GM23338 (cell line): ENCODE data around the gene TUBGCP4. TPM values are rescaled to one million over a fixed set of nuclear protein-coding genes. Genes with fewer than 3 reads are reported as not detected.

ENCODE experiments used
- ATAC-seq: fragments of 200-7000 bp; cut with Tn5 transposase; 3 replicates; pipeline ENCODE4 v1.9.1; 2020
- DNase-seq: peaks from one replicate; pipeline ENCODE4 v3.0.0-alpha.2; 2015; ENCODE audit warnings: low spot score
- H2AFZ ChIP-seq: fragments of 200-600 bp; sonication (generic); 2 replicates; pipeline ENCODE4 v1.8.0; 2016; ENCODE audit warnings: antibody characterized with exemption, mild to moderate bottlenecking, moderate library complexity
- H3F3A ChIP-seq: fragments of 200-600 bp; sonication (generic); replicated peaks from 2 replicates; pipeline ENCODE4 v1.8.0; 2017; ENCODE audit warnings: antibody characterized with exemption, mixed run types, low read depth
- H3K27ac ChIP-seq: fragments of 200-600 bp; sonication (generic); 2 replicates; pipeline ENCODE4 v1.6.1; 2016; ENCODE audit warnings: low read depth
- H3K27me3 ChIP-seq: fragments of 200-600 bp; sonication (generic); 2 replicates; pipeline ENCODE4 v1.8.0; 2016; ENCODE audit warnings: mild to moderate bottlenecking, mixed run types, moderate library complexity; ENCODE audit not compliant: insufficient read depth
- H3K36me3 ChIP-seq: fragments of 200-600 bp; sonication (generic); 2 replicates; pipeline ENCODE4 v1.8.0; 2016; ENCODE audit warnings: mild to moderate bottlenecking; ENCODE audit not compliant: insufficient read depth
- H3K4me1 ChIP-seq: fragments of 200-600 bp; sonication (generic); 2 replicates; pipeline ENCODE4 v1.8.0; 2016; ENCODE audit warnings: mild to moderate bottlenecking, moderate library complexity; ENCODE audit not compliant: insufficient read depth
- H3K4me2 ChIP-seq: fragments of 200-600 bp; sonication (generic); 2 replicates; pipeline ENCODE4 v1.7.1; 2017; ENCODE audit warnings: mixed run types
- H3K4me3 ChIP-seq: fragments of 200-600 bp; sonication (generic); 2 replicates; pipeline ENCODE4 v1.6.1; 2016; ENCODE audit warnings: mixed run types
- H3K79me2 ChIP-seq: fragments of 200-600 bp; sonication (generic); replicated peaks from 2 replicates; pipeline ENCODE4 v1.8.0; 2017; ENCODE audit warnings: mild to moderate bottlenecking; ENCODE audit not compliant: insufficient read depth
- H3K9me2 ChIP-seq: fragments of 200-600 bp; sonication (generic); 2 replicates; pipeline ENCODE4 v1.8.0; 2017; ENCODE audit not compliant: insufficient read depth
- H4K20me1 ChIP-seq: fragments of 200-600 bp; sonication (generic); replicated peaks from 2 replicates; pipeline ENCODE4 v1.8.0; 2017; ENCODE audit warnings: mild to moderate bottlenecking; ENCODE audit not compliant: insufficient read depth
- H3K27ac Mint-ChIP-seq: 2 replicates; pipeline ENCODE4 v1.8.0; 2020; ENCODE audit warnings: inconsistent platforms, mild to moderate bottlenecking, moderate library complexity, mixed read lengths
- H3K27me3 Mint-ChIP-seq: 3 replicates; pipeline ENCODE4 v1.8.0; 2022; ENCODE audit warnings: low read depth, mild to moderate bottlenecking, moderate library complexity, mixed read lengths, inconsistent platforms; ENCODE audit not compliant: insufficient read depth, poor library complexity
- H3K36me3 Mint-ChIP-seq: 3 replicates; pipeline ENCODE4 v1.8.0; 2021; ENCODE audit warnings: low read depth, mild to moderate bottlenecking, inconsistent platforms, moderate library complexity, mixed read lengths
- H3K4me1 Mint-ChIP-seq: 3 replicates; pipeline ENCODE4 v1.8.0; 2020; ENCODE audit warnings: mild to moderate bottlenecking, inconsistent platforms, mixed read lengths
- H3K4me3 Mint-ChIP-seq: 3 replicates; pipeline ENCODE4 v1.8.0; 2021; ENCODE audit warnings: moderate library complexity, mild to moderate bottlenecking, inconsistent platforms, mixed read lengths
- H3K9me3 Mint-ChIP-seq: 3 replicates; pipeline ENCODE4 v1.8.0; 2020; ENCODE audit warnings: moderate library complexity, mild to moderate bottlenecking, inconsistent platforms, mixed read lengths
- CTCF ChIP-seq, 2 experiments: fragments of 200-600 bp in 1 of 2; sonication (generic) in 1 of 2; conservative IDR thresholded peaks; 2 replicates each; pipeline versions ENCODE4 v1.5.1 to v1.6.1; 2016 to 2017; ENCODE audit warnings: antibody characterized with exemption in 2 of 2, low read depth in 2 of 2, mild to moderate bottlenecking in 2 of 2, moderate library complexity in 1 of 2
- JUNB ChIP-seq: IDR thresholded peaks from one replicate; pipeline ENCODE4 v1.6.1; 2016; ENCODE audit warnings: antibody characterized with exemption; ENCODE audit not compliant: unreplicated experiment
- POLR2AphosphoS5 ChIP-seq: IDR thresholded peaks from 2 replicates; pipeline ENCODE4 v1.6.1; 2016; ENCODE audit warnings: antibody characterized with exemption, low read depth
- ZNF114 ChIP-seq: fragments of 250-450 bp; sonication (Bioruptor Pico); IDR thresholded peaks from 2 replicates; pipeline ENCODE4 v1.5.0; 2020; ENCODE audit warnings: mild to moderate bottlenecking, moderate library complexity
- ZNF331 ChIP-seq: fragments of 250-450 bp; sonication (Bioruptor Pico); IDR thresholded peaks from 2 replicates; pipeline ENCODE4 v1.5.0; 2020; ENCODE audit warnings: low read depth, mild to moderate bottlenecking, moderate library complexity
- ZNF462 ChIP-seq: fragments of 250-450 bp; sonication (Bioruptor Pico); IDR thresholded peaks from 2 replicates; pipeline ENCODE4 v1.5.0; 2020; ENCODE audit warnings: mild to moderate bottlenecking, moderate library complexity
- polyA plus RNA-seq: library from polyadenylated mRNA; unstranded; fragments of >200 nt; fragmentation: Nextera tagmentation; extraction: Ambion mirVana; gene quantifications from 2 replicates; pipeline ENCODE4 v1.2.1, GENCODE V29; 2016
- total RNA-seq: library from RNA; depleted of rRNA; stranded (reverse); fragments of >200 nt; shearing (Covaris generic); gene quantifications from 2 replicates; pipeline ENCODE4 v1.2.3, GENCODE V29; 2014

TUBGCP4 gene
- total and polyA plus RNA-seq, 2 experiments from 2014 or later, result 10.6 to 18.0 TPM

GRCh38 chr15:43439268-43439667 lies 68.4 kb downstream of the TUBGCP4 start:
- Mint-ChIP-seq H3K36me3 (peaks cover 62% of the 10 kb centered on the region; the same call in 2 of the 3 replicates), H3K27ac (peak overlapping the region; percentile 79), H3K9me3 (no peaks in the 10 kb centered on the region), H3K27me3 (no peaks in the 10 kb centered on the region), H3K4me3 (no peak overlapping the region), H3K4me1 (peaks cover 7% of the 10 kb centered on the region; the same call in 2 of the 3 replicates)
- Histone ChIP-seq H2AFZ (no peak overlapping the region), H3K9me2 (no peaks in the 10 kb centered on the region), H3K79me2 (no peaks in the 10 kb centered on the region), H3K4me2 (no peak overlapping the region), H3K4me3 (no peak overlapping the region), H3F3A (no peaks in the 10 kb centered on the region), H3K36me3 (peaks cover 27% of the 10 kb centered on the region), H4K20me1 (peaks cover 10% of the 10 kb centered on the region; the same call in 1 of the 2 replicates), H3K27me3 (no peaks in the 10 kb centered on the region), H3K4me1 (no peaks in the 10 kb centered on the region), H3K27ac (no peak overlapping the region)
- no peak for TF ChIP-seq POLR2AphosphoS5
- ATAC-seq (peak; percentile 61), DNase-seq (peak; percentile 17)

- TF ChIP-seq CTCF (conservative IDR thresholded peaks at IDR 0.05; ENCODE audit: low read depth in 2 of 2) (peak in 1 of 2 experiments; percentile 25; a peak in 3 of 4 replicates), ZNF114 (no peak)
- DNase-seq, result peak; percentile 45
- H3K9me3 Mint-ChIP-seq, result no peaks in the 10 kb centered on the region
- Histone ChIP-seq H3K9me2 (no peaks in the 10 kb centered on the region), H4K20me1 (peaks cover 14% of the 10 kb centered on the region; the same call in 1 of the 2 replicates), H3K4me1 (no peaks in the 10 kb centered on the region), H3K4me3 (no peak overlapping the region), H3K27ac (peak overlapping the region; percentile 72), H3K79me2 (no peaks in the 10 kb centered on the region), H3K4me2 (no peak overlapping the region), H2AFZ (no peak overlapping the region), H3K36me3 (peaks cover 27% of the 10 kb centered on the region), H3K27me3 (no peaks in the 10 kb centered on the region), H3F3A (no peaks in the 10 kb centered on the region)
- peaks cover 73% of the 10 kb centered on the region for H3K36me3 Mint-ChIP-seq
- ATAC-seq, result peak; percentile 63
- peaks cover 1% of the 10 kb centered on the region for H3K27me3 Mint-ChIP-seq
- H3K4me1 Mint-ChIP-seq, result peaks cover 7% of the 10 kb centered on the region; the same call in 2 of the 3 replicates
- peak overlapping the region; percentile 90 for H3K27ac Mint-ChIP-seq
- no peak overlapping the region for H3K4me3 Mint-ChIP-seq
These were observed 69.9 kb downstream of the TUBGCP4 start for GRCh38 chr15:43440721-43441281.

GRCh38 chr15:43441316-43441715 lies 70.4 kb downstream of the TUBGCP4 start:
- no peak overlapping the region for H2AFZ ChIP-seq
- no peaks in the 10 kb centered on the region for H3K9me3 Mint-ChIP-seq
- no peak overlapping the region for H3K4me3 ChIP-seq
- no peak overlapping the region for H3K4me3 Mint-ChIP-seq
- no peaks in the 10 kb centered on the region for H3K79me2 ChIP-seq
- no peaks in the 10 kb centered on the region for H3K4me1 ChIP-seq
- peak overlapping the region; percentile 72 for H3K27ac ChIP-seq
- no peaks in the 10 kb centered on the region for H3K9me2 ChIP-seq
- peak overlapping the region; percentile 90 for H3K27ac Mint-ChIP-seq
- peaks cover 14% of the 10 kb centered on the region; the same call in 1 of the 2 replicates for H4K20me1 ChIP-seq
- peaks cover 27% of the 10 kb centered on the region for H3K36me3 ChIP-seq
- H3K4me1 Mint-ChIP-seq, result peaks cover 7% of the 10 kb centered on the region; the same call in 2 of the 3 replicates
- H3K4me2 ChIP-seq, result no peak overlapping the region
- DNase-seq, result no peak
- no peak for ATAC-seq
- no peaks in the 10 kb centered on the region for H3F3A ChIP-seq
- H3K27me3 ChIP-seq, result no peaks in the 10 kb centered on the region
- peaks cover 1% of the 10 kb centered on the region for H3K27me3 Mint-ChIP-seq
- peaks cover 73% of the 10 kb centered on the region for H3K36me3 Mint-ChIP-seq
- no peak for TF ChIP-seq JUNB
- no peak for TF ChIP-seq ZNF462
- TF ChIP-seq ZNF331 (CRISPR knock-in tag), result no peak
- TF ChIP-seq ZNF114, result no peak
